Activated CD4-positive, alpha-beta memory T cell treated with anti-CD3 and anti-CD28 coated beads for 36 hours (primary cell): ENCODE data around the gene ZNF165. TPM values are rescaled to one million over a fixed set of nuclear protein-coding genes. Genes with fewer than 3 reads are reported as not detected.
"Not testable (repeated sequence)": the region's sequence is repeated elsewhere in the genome, so short reads cannot be mapped to it uniquely, and the experiment has no call there.

Source experiments
- CTCF ChIA-PET: fragments of 350-600 bp; sonication (Branson Sonifier 250); formaldehyde crosslinking; loops from one replicate; lab custom pipeline; 2021; ENCODE audit warnings: antibody characterized with exemption, inconsistent platforms; lab: Charles Lee
- POLR2A ChIA-PET: fragments of 350-600 bp; sonication (Branson Sonifier 250); formaldehyde crosslinking; loops from one replicate; lab custom pipeline; 2021; ENCODE audit warnings: antibody characterized with exemption; lab: Charles Lee
- DNase-seq: peaks from one replicate; pipeline ENCODE4 v3.0.0-alpha.2; 2020
- H3K27ac Mint-ChIP-seq: one replicate; pipeline ENCODE4 v1.8.0; 2021; ENCODE audit warnings: mixed read lengths
- H3K27me3 Mint-ChIP-seq: one replicate; pipeline ENCODE4 v1.8.0; 2021; ENCODE audit warnings: mixed read lengths
- H3K36me3 Mint-ChIP-seq: one replicate; pipeline ENCODE4 v1.8.0; 2021; ENCODE audit warnings: mixed read lengths
- H3K4me1 Mint-ChIP-seq: one replicate; pipeline ENCODE4 v1.8.0; 2021; ENCODE audit warnings: low read depth, mixed read lengths
- H3K4me3 Mint-ChIP-seq: one replicate; pipeline ENCODE4 v1.8.0; 2021; ENCODE audit warnings: mild to moderate bottlenecking, mixed read lengths
- H3K9me3 Mint-ChIP-seq: one replicate; pipeline ENCODE4 v1.8.0; 2021; ENCODE audit warnings: mixed read lengths
- intact Hi-C: fragments of 100-400 bp; cut with micrococcal nuclease; formaldehyde crosslinking; loops from one replicate; pipeline ENCODE4 v1.15.1; 2023
- total RNA-seq, 2 experiments: library from RNA; stranded (reverse); gene quantifications; one replicate each; pipeline ENCODE4 v1.2.3, GENCODE V29; 2021

ZNF165 gene
- total RNA-seq, 2 experiments from 2014 or later: 3.7 to 4.0 TPM

DNA sequence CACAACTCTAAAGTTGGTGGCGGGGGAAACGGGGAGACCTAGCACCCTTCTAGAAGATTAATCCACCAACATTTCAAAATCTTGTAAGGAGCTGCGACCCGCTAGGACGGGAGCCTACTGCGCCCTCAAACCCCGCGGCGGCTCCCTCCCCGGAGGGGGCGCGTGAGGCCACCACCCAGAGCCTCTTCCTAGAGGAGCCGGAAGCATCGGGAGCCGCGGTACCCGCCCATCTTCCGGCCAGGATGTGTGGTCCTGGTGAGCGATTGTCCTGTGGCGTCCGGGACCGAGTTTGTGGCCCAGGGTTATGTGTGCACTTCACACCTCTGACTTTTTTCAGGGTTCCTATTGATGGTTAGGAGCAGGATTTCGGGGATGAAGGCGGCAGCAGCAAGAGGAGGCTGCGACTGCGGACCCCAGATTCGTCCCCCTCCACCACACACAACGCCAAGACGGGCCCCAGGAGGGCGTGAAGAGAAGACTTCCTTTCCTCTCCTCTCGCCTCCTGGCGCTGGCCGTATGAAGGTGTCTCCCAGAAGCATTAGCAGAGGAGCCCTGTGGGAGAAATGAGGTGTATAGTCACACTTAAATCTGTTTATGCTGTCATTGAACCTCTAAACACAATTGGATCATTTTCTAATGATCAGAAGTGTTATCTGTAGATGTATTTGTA lies 10.7 kb downstream of the ZNF165 start:
- Mint-ChIP-seq H3K9me3 (peaks cover 33% of the 10 kb centered on the region), H3K4me3 (peak overlapping the region; percentile 17), H3K36me3 (peaks cover 46% of the 10 kb centered on the region), H3K4me1 (no peaks in the 10 kb centered on the region), H3K27me3 (peaks cover 15% of the 10 kb centered on the region), H3K27ac (no peak overlapping the region)
- CTCF ChIA-PET: no interaction called here
- no peak for DNase-seq
- POLR2A ChIA-PET: no interaction called here
- intact Hi-C loops: no loop called here

GRCh38 chr6:28102222-28102621 lies 21.9 kb downstream of the ZNF165 start:
- H3K36me3 Mint-ChIP-seq, intact Hi-C loops, H3K9me3 Mint-ChIP-seq, H3K4me1 Mint-ChIP-seq, H3K27ac Mint-ChIP-seq, H3K4me3 Mint-ChIP-seq, DNase-seq, H3K27me3 Mint-ChIP-seq, POLR2A ChIA-PET: not testable (repeated sequence)
- CTCF ChIA-PET: interaction anchor here (0.7 kb wide), 1 partner anchor 737 kb away, joined by 3 read pairs; no protein-coding TSS in a partner anchor

- intact Hi-C loops, H3K27ac Mint-ChIP-seq, H3K36me3 Mint-ChIP-seq, H3K4me3 Mint-ChIP-seq, POLR2A ChIA-PET, H3K9me3 Mint-ChIP-seq, DNase-seq, H3K27me3 Mint-ChIP-seq, H3K4me1 Mint-ChIP-seq: not testable (repeated sequence)
- CTCF ChIA-PET: interaction anchor here (0.7 kb wide), 1 partner anchor 737 kb away, joined by 3 read pairs; no protein-coding TSS in a partner anchor
Observed at GRCh38 chr6:28102699-28103098, 22.3 kb downstream of the ZNF165 start.

DNA sequence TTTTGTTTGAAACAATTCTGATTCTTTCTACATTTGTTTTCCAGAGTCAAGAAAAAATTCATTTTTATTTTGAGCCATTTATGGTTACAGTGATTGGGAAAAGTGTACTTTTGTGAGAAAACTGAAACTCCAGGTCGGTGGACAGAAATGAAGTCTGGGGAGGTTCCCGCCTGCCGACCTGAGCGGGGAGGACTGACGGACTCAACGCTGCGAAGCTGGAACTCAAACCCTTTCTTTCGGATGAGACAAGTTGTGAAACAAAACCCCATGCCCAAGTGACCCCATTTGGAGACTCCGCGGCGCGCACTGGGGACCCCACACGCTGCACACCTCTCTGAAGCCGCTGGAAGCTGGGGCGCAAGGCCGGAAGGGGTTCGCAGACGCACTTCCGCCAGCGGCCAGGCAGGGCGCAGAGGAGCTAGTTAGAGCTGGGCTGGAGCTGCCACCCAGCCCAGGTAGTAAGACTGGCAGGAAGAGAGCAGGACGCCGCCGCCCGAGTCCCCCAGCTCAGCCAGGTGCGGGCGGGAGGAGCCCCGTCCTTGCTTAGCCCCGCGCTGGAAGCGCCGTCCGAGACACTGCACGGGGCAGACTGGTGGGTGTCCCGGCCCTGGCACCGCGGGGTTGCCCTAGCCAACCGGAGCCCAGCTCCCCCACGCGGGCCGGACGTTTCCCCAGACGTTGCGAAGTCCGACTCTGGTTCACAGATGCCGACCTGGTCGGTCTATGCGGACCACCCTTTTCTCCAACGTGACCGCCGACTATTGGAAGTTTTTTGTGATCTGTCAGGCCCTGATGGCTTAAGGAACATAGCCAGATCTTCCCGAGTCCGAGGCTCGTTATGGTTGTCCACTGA lies 24.2 kb downstream of the ZNF165 start:
- DNase-seq: peak; percentile 89
- Mint-ChIP-seq H3K27me3 (peaks cover 4% of the 10 kb centered on the region), H3K27ac (peak overlapping the region; percentile 88), H3K36me3 (no peaks in the 10 kb centered on the region), H3K4me1 (peaks cover 4% of the 10 kb centered on the region), H3K9me3 (no peaks in the 10 kb centered on the region), H3K4me3 (peak overlapping the region; percentile 80)
- POLR2A ChIA-PET: interaction anchor here (0.6 to 1.7 kb wide), 12 partner anchors 18 to 266 kb away, joined by 3 to 8 read pairs (median 4); partner anchors contain the start of genes ZKSCAN8, ZSCAN16 and ZSCAN26
- CTCF ChIA-PET: interaction anchor here (0.6 to 2.3 kb wide), 9 partner anchors 8 to 253 kb away, joined by 3 to 13 read pairs (median 4); partner anchors contain the start of gene ZSCAN16
- intact Hi-C loops: loop anchor here (1.0 kb wide), 3 partner anchors 20 to 33 kb away; partner anchors contain the start of genes ZNF165 and ZSCAN16

GRCh38 chr6:28105245-28105639 lies 24.9 kb downstream of the ZNF165 start:
- H3K9me3 Mint-ChIP-seq: no peaks in the 10 kb centered on the region
- ChIA-PET POLR2A (interaction anchor here (0.7 to 1.7 kb wide), 10 partner anchors 18 to 266 kb away, joined by 3 to 8 read pairs (median 4); partner anchors contain the start of genes ZSCAN16 and ZSCAN26), CTCF (interaction anchor here (0.6 to 2.3 kb wide), 6 partner anchors 19 to 250 kb away, joined by 3 to 13 read pairs (median 6); partner anchors contain the start of gene ZSCAN16)
- no peak overlapping the region for H3K27ac Mint-ChIP-seq
- H3K36me3 Mint-ChIP-seq: no peaks in the 10 kb centered on the region
- intact Hi-C loops: no loop called here
- DNase-seq: no peak
- peaks cover 4% of the 10 kb centered on the region for H3K4me1 Mint-ChIP-seq
- peaks cover 3% of the 10 kb centered on the region for H3K27me3 Mint-ChIP-seq
- H3K4me3 Mint-ChIP-seq: peak overlapping the region; percentile 80

GRCh38 chr6:28107506-28107905 lies 27.1 kb downstream of the ZNF165 start:
- intact Hi-C loops: no loop called here
- ChIA-PET CTCF (interaction anchor here (2.0 kb wide), 1 partner anchor 249 kb away, joined by 7 read pairs; no protein-coding TSS in a partner anchor), POLR2A (no interaction called here)
- H3K4me1 Mint-ChIP-seq: peaks cover 4% of the 10 kb centered on the region
- no peaks in the 10 kb centered on the region for H3K9me3 Mint-ChIP-seq
- H3K36me3 Mint-ChIP-seq: no peaks in the 10 kb centered on the region
- no peak overlapping the region for H3K4me3 Mint-ChIP-seq
- no peak for DNase-seq
- H3K27me3 Mint-ChIP-seq: peaks cover 3% of the 10 kb centered on the region
- no peak overlapping the region for H3K27ac Mint-ChIP-seq

GRCh38 chr6:28111964-28112363 lies 31.6 kb downstream of the ZNF165 start:
- Mint-ChIP-seq H3K36me3 (peaks cover 19% of the 10 kb centered on the region), H3K4me3 (no peak overlapping the region), H3K27ac (no peak overlapping the region), H3K9me3 (no peaks in the 10 kb centered on the region), H3K4me1 (no peaks in the 10 kb centered on the region), H3K27me3 (peaks cover 3% of the 10 kb centered on the region)
- CTCF ChIA-PET: no interaction called here
- POLR2A ChIA-PET: no interaction called here
- no peak for DNase-seq
- intact Hi-C loops: no loop called here

- Mint-ChIP-seq H3K4me1 (no peaks in the 10 kb centered on the region), H3K9me3 (no peaks in the 10 kb centered on the region), H3K27me3 (no peaks in the 10 kb centered on the region), H3K27ac (no peak overlapping the region), H3K4me3 (no peak overlapping the region), H3K36me3 (peaks cover 33% of the 10 kb centered on the region)
- intact Hi-C loops: no loop called here
- ChIA-PET POLR2A (no interaction called here), CTCF (interaction anchor here (1.1 kb wide), 1 partner anchor 240 kb away, joined by 3 read pairs; no protein-coding TSS in a partner anchor)
- DNase-seq: no peak
Observed at GRCh38 chr6:28115799-28116198, 35.4 kb downstream of the ZNF165 start.

DNA sequence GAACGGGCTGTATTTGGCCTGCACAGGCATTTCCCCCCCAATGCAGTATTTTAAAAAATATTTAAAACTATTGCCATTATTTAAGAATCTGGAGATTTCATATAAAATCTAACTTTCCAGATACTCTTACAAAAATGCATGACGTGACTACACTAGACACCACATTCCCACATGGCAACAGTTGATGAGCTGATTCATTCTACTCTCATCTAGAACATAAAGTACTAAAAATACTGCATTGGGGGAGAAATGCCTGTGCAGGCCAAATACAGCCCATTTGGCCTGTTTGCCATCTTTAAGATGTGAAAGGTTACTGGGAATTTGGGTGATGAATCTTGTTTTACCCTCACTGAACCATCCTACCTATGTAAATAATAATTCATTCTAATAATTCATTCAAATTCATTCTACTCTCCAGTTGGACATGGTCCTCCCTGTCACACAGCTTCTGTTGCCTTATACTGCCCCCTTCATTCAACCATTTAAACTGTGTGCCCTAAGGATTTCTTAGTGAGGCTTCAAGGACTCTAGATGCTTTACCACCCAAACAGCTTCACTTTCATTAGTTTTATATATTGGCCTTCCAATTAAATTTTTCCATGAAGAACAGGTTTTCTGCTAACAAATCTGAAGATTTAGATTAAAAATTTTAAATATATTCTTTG lies 37.1 kb downstream of the ZNF165 start:
- CTCF ChIA-PET: no interaction called here
- Mint-ChIP-seq H3K9me3 (no peaks in the 10 kb centered on the region), H3K27ac (no peak overlapping the region), H3K4me1 (no peaks in the 10 kb centered on the region), H3K36me3 (peaks cover 38% of the 10 kb centered on the region), H3K27me3 (no peaks in the 10 kb centered on the region), H3K4me3 (no peak overlapping the region)
- DNase-seq: no peak
- POLR2A ChIA-PET: no interaction called here
- intact Hi-C loops: no loop called here

- Mint-ChIP-seq H3K27ac (no peak overlapping the region), H3K9me3 (no peaks in the 10 kb centered on the region), H3K4me3 (no peak overlapping the region), H3K4me1 (no peaks in the 10 kb centered on the region), H3K36me3 (peaks cover 39% of the 10 kb centered on the region), H3K27me3 (no peaks in the 10 kb centered on the region)
- CTCF ChIA-PET: no interaction called here
- POLR2A ChIA-PET: no interaction called here
- DNase-seq: no peak
- intact Hi-C loops: no loop called here
Observed at GRCh38 chr6:28118217-28118616, 37.8 kb downstream of the ZNF165 start.

GRCh38 chr6:28121876-28122275 lies 41.5 kb downstream of the ZNF165 start:
- peaks cover 25% of the 10 kb centered on the region for H3K36me3 Mint-ChIP-seq
- no peak for DNase-seq
- intact Hi-C loops: no loop called here
- ChIA-PET CTCF (no interaction called here), POLR2A (no interaction called here)
- H3K27ac Mint-ChIP-seq: no peak overlapping the region
- no peaks in the 10 kb centered on the region for H3K9me3 Mint-ChIP-seq
- H3K4me1 Mint-ChIP-seq: peaks cover 23% of the 10 kb centered on the region
- H3K27me3 Mint-ChIP-seq: no peaks in the 10 kb centered on the region
- H3K4me3 Mint-ChIP-seq: no peak overlapping the region
